K562 (cell line): ENCODE results near the gene CNKSR1. TPM values are rescaled to one million over a fixed set of nuclear protein-coding genes. Genes with fewer than 3 reads are reported as not detected.

Source experiments
- ARID1B ChIP-seq: fragments of 450-650 bp; IDR thresholded peaks from 2 replicates; pipeline ENCODE4 v1.6.1; 2016; ENCODE audit warnings: antibody characterized with exemption, mild to moderate bottlenecking, inconsistent platforms
- BRCA1 ChIP-seq, 2 experiments: fragments of 450-650 bp in 1 of 2; sonication (generic) in 1 of 2; formaldehyde crosslinking in 1 of 2; IDR thresholded peaks; 2 replicates each; pipeline versions ENCODE4 v1.5.0 to v1.6.1; 2017 to 2020; ENCODE audit warnings: mild to moderate bottlenecking in 1 of 2, missing genetic modification reagents in 1 of 2
- CBX5 ChIP-seq: IDR thresholded peaks from 2 replicates; pipeline ENCODE4 v1.6.1; 2014; ENCODE audit warnings: low read depth, borderline replicate concordance
- KDM1A ChIP-seq, 2 experiments: fragments of 450-650 bp; IDR thresholded peaks; 2 replicates each; pipeline ENCODE4 v1.6.1; 2016; ENCODE audit warnings: mild to moderate bottlenecking in 2 of 2
- MEF2A ChIP-seq: IDR thresholded peaks from 2 replicates; pipeline ENCODE4 v1.6.1; 2011; ENCODE audit warnings: low read depth, mild to moderate bottlenecking, low read length, moderate library complexity; ENCODE audit not compliant: control insufficient read depth
- POLR2H ChIP-seq: IDR thresholded peaks from 2 replicates; pipeline ENCODE4 v1.6.1; 2016; ENCODE audit warnings: missing genetic modification characterization, low read depth, mild to moderate bottlenecking, control low read depth, missing compliant biosample characterization, moderate library complexity
- SMARCA5 ChIP-seq: fragments of 450-650 bp; IDR thresholded peaks from 2 replicates; pipeline ENCODE4 v1.6.1; 2016
- SUPT5H ChIP-seq: fragments of 450-650 bp; IDR thresholded peaks from 2 replicates; pipeline ENCODE4 v1.6.1; 2016
- ZNF253 ChIP-seq: fragments of 250-450 bp; sonication (Bioruptor Pico); conservative IDR thresholded peaks from 2 replicates; pipeline ENCODE4 v1.6.1; 2021; ENCODE audit warnings: mild to moderate bottlenecking
- ZNF696 ChIP-seq: fragments of 250-450 bp; sonication (Bioruptor Pico); conservative IDR thresholded peaks from 2 replicates; pipeline ENCODE4 v1.4.0; 2020; ENCODE audit warnings: mild to moderate bottlenecking, moderate library complexity
- polyA plus RNA-seq, 8 experiments: library from polyadenylated mRNA; depleted of rRNA in 4 of 8; stranded (reverse) in 5 of 8; unstranded in 3 of 8; fragments of >200 nt; fragmentation: Nextera tagmentation in 2 of 8; fragmentation: Illumina TruSeq in 1 of 8; extraction: Ambion mirVana in 2 of 8; extraction: Trizol in 1 of 8; gene quantifications; 2 replicates each; pipeline versions ENCODE4 v1.2.1 to v1.2.3, GENCODE V29; 2011 to 2014; ENCODE audit warnings: inconsistent platforms in 1 of 8, missing spikeins in 1 of 8
- total RNA-seq, 7 experiments: library from RNA; depleted of rRNA in 6 of 7; stranded (reverse); fragments of >200 nt in 6 of 7; fragmentation: Illumina TruSeq in 2 of 7; extraction: Trizol in 2 of 7; gene quantifications; 2 replicates each; pipeline versions ENCODE4 v1.2.1 to v1.2.3, GENCODE V29; 2011 to 2021; ENCODE audit warnings: low replicate concordance in 1 of 7
- TF ChIP-seq, protein P1 (sequence below): fragments of 450-650 bp; formaldehyde crosslinking; IDR thresholded peaks from 2 replicates; pipeline ENCODE4 v1.4.0; 2020; ENCODE audit warnings: mild to moderate bottlenecking, moderate library complexity

The CNKSR1 gene
- total and polyA plus RNA-seq, 9 of the 15 experiments (the other 6 are each of a cell fraction or from before 2014, with no cell fraction given) = 0.03 to 2.8 (median 1.1) TPM

DNA sequence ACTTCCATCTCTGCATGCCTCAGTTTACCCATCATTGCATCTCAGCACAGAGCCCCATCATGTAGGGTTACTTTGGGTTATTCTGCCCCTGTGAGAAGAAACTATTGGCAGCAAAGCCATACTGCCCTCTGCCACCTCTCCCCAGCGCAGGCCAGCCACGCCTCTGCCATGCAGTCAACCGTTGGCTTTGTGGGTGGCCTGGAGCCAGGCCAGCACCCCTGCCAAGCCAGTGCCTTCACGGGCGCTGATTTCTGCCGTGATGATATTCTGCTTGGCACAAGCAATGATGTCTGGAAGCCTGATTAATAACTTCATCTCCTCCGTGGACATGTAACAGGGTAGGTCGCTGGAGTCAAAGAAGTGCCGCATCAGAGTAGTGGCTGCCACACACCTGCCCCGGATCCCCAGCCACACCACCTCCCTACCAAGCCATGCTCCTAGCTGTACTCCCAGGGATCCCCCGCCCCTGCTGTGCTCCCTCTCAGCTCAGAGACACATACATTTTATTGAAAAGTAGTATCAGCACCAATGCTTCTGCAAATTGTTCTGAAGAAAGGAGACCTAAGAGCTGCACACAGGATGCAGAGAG, 41.7 kb downstream of the CNKSR1 start (continued):
- TF ChIP-seq ZNF696 (CRISPR knock-in tag) (no peak), ARID1B (no peak), POLR2H (no peak), MEF2A (no peak), KDM1A (IDR thresholded peaks at IDR 0.05) (no peak), CBX5 (no peak), ZNF253 (CRISPR knock-in tag) (no peak), BRCA1 (IDR thresholded peaks at IDR 0.05) (no peak), BRCA1 (CRISPR knock-in tag; IDR thresholded peaks at IDR 0.05) (no peak), SUPT5H (no peak), SMARCA5 (no peak)
- TF ChIP-seq, protein P1, sequence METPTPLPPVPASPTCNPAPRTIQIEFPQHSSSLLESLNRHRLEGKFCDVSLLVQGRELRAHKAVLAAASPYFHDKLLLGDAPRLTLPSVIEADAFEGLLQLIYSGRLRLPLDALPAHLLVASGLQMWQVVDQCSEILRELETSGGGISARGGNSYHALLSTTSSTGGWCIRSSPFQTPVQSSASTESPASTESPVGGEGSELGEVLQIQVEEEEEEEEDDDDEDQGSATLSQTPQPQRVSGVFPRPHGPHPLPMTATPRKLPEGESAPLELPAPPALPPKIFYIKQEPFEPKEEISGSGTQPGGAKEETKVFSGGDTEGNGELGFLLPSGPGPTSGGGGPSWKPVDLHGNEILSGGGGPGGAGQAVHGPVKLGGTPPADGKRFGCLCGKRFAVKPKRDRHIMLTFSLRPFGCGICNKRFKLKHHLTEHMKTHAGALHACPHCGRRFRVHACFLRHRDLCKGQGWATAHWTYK = no peak
